ENCODE measurements around the gene SHC4. TPM values are rescaled to one million over a fixed set of nuclear protein-coding genes. Genes with fewer than 3 reads are reported as not detected.
A peak's percentile ranks its signal among the peaks of the same experiment; 100 is the strongest.

Gene SHC4
- total RNA-seq, 2 donors from 2014 or later, result 0.29 to 0.58 TPM

GRCh38 chr15:48861813-48862431 is 101.8 kb downstream of the SHC4 start:
- Mint-ChIP-seq H3K27me3 (ENCODE audit: insufficient read depth) (no peaks in the 10 kb centered on the region), H3K4me3 (no peak overlapping the region), H3K9me3 (no peaks in the 10 kb centered on the region), H3K27ac (no peak overlapping the region), H3K36me3 (ENCODE audit: low read depth) (no peaks in the 10 kb centered on the region), H3K4me1 (peaks cover 10% of the 10 kb centered on the region)
- DNase-seq, result no peak
- H3K9ac ChIP-seq (ENCODE audit: extremely low read depth, low read length, poor library complexity, severe bottlenecking), result no peak overlapping the region
- TF ChIP-seq CTCF (conservative IDR thresholded peaks at IDR 0.05), result peak; percentile 96
- no peak overlapping the region for H3K27ac ChIP-seq (ENCODE audit: low read depth, low read length)
- no CpG with 5 or more reads among the region's 1 CpG for WGBS, 2 experiments (ENCODE audit: insufficient coverage in 1 of 2, insufficient read length in 1 of 2)
- H3K27me3 ChIP-seq (ENCODE audit: control insufficient read depth, insufficient read depth, low read length, poor library complexity, severe bottlenecking), result no peaks in the 10 kb centered on the region
- no peak overlapping the region for H3K4me3 ChIP-seq (ENCODE audit: low read length)
- H3K9me3 ChIP-seq (ENCODE audit: control insufficient read depth, low read length), result no peaks in the 10 kb centered on the region
- H3K4me1 ChIP-seq (ENCODE audit: control insufficient read depth, insufficient read depth, low read length), result no peaks in the 10 kb centered on the region
- H3K36me3 ChIP-seq (ENCODE audit: control insufficient read depth, insufficient read depth, low read length), result no peaks in the 10 kb centered on the region

GRCh38 chr15:48859426-48859825 is 104.3 kb downstream of the SHC4 start:
- peaks cover 20% of the 10 kb centered on the region for H3K4me1 Mint-ChIP-seq
- Histone ChIP-seq H3K27me3 (ENCODE audit: control insufficient read depth, insufficient read depth, low read length, poor library complexity, severe bottlenecking) (no peaks in the 10 kb centered on the region), H3K4me3 (ENCODE audit: low read length) (no peak overlapping the region), H3K9ac (ENCODE audit: extremely low read depth, low read length, poor library complexity, severe bottlenecking) (no peak overlapping the region), H3K36me3 (ENCODE audit: control insufficient read depth, insufficient read depth, low read length) (no peaks in the 10 kb centered on the region), H3K27ac (ENCODE audit: low read depth, low read length) (no peak overlapping the region), H3K4me1 (ENCODE audit: control insufficient read depth, insufficient read depth, low read length) (no peaks in the 10 kb centered on the region), H3K9me3 (ENCODE audit: control insufficient read depth, low read length) (no peaks in the 10 kb centered on the region)
- WGBS, 2 experiments (ENCODE audit: insufficient coverage in 1 of 2, insufficient read length in 1 of 2), result 90 to 100% methylated on average over 1 to 2 of the region's 2 CpGs
- DNase-seq, result no peak
- no peak overlapping the region for H3K4me3 Mint-ChIP-seq
- H3K27ac Mint-ChIP-seq, result no peak overlapping the region
- no peaks in the 10 kb centered on the region for H3K36me3 Mint-ChIP-seq (ENCODE audit: low read depth)
- H3K9me3 Mint-ChIP-seq, result no peaks in the 10 kb centered on the region
- H3K27me3 Mint-ChIP-seq (ENCODE audit: insufficient read depth), result no peaks in the 10 kb centered on the region
- TF ChIP-seq CTCF (conservative IDR thresholded peaks at IDR 0.05), result no peak

GRCh38 chr15:48858401-48858800 is 105.3 kb downstream of the SHC4 start:
- TF ChIP-seq CTCF (conservative IDR thresholded peaks at IDR 0.05), result no peak
- H3K27ac ChIP-seq (ENCODE audit: low read depth, low read length), result no peak overlapping the region
- Mint-ChIP-seq H3K27me3 (ENCODE audit: insufficient read depth) (no peaks in the 10 kb centered on the region), H3K27ac (no peak overlapping the region), H3K36me3 (ENCODE audit: low read depth) (no peaks in the 10 kb centered on the region), H3K9me3 (no peaks in the 10 kb centered on the region), H3K4me3 (no peak overlapping the region), H3K4me1 (peaks cover 20% of the 10 kb centered on the region)
- no peak overlapping the region for H3K9ac ChIP-seq (ENCODE audit: extremely low read depth, low read length, poor library complexity, severe bottlenecking)
- DNase-seq, result no peak
- H3K9me3 ChIP-seq (ENCODE audit: control insufficient read depth, low read length), result no peaks in the 10 kb centered on the region
- H3K36me3 ChIP-seq (ENCODE audit: control insufficient read depth, insufficient read depth, low read length), result no peaks in the 10 kb centered on the region
- no peaks in the 10 kb centered on the region for H3K27me3 ChIP-seq (ENCODE audit: control insufficient read depth, insufficient read depth, low read length, poor library complexity, severe bottlenecking)
- H3K4me3 ChIP-seq (ENCODE audit: low read length), result no peak overlapping the region
- 94% methylated on average over 2 of the region's 2 CpGs; no CpG with 5 or more reads in 1 of the 2 experiments for WGBS, 2 experiments (ENCODE audit: insufficient coverage in 1 of 2, insufficient read length in 1 of 2)
- no peaks in the 10 kb centered on the region for H3K4me1 ChIP-seq (ENCODE audit: control insufficient read depth, insufficient read depth, low read length)

Data from endodermal cell (in vitro differentiated cells).